ENCODE data around the gene CFAP100.

The CFAP100 gene

GRCh38 chr3:126421573-126422119 is 26.9 kb downstream of the CFAP100 start:
- no peak for DNase-seq (ENCODE audit: low read depth, low spot score)

GRCh38 chr3:126422121-126422520 is 27.4 kb downstream of the CFAP100 start:
- DNase-seq (ENCODE audit: low read depth, low spot score) = no peak

- no peak for DNase-seq (ENCODE audit: low read depth, low spot score)
These were observed 27.9 kb downstream of the CFAP100 start for GRCh38 chr3:126422571-126423091.

- DNase-seq (ENCODE audit: low read depth, low spot score) = no peak
These were observed 28.7 kb downstream of the CFAP100 start for GRCh38 chr3:126423191-126424038.

GRCh38 chr3:126424039-126424717 is 29.5 kb downstream of the CFAP100 start:
- DNase-seq (ENCODE audit: low read depth, low spot score) = no peak

GRCh38 chr3:126424751-126425150 is 30.0 kb downstream of the CFAP100 start:
- DNase-seq (ENCODE audit: low read depth, low spot score) = no peak

- no peak for DNase-seq (ENCODE audit: low read depth, low spot score)
These were observed 36.4 kb downstream of the CFAP100 start for GRCh38 chr3:126431103-126431534.

GRCh38 chr3:126432361-126433104 is 37.8 kb downstream of the CFAP100 start:
- no peak for DNase-seq (ENCODE audit: low read depth, low spot score)

GRCh38 chr3:126433105-126433430 is 38.4 kb downstream of the CFAP100 start:
- DNase-seq (ENCODE audit: low read depth, low spot score) = no peak

GRCh38 chr3:126433496-126434263 is 39.0 kb downstream of the CFAP100 start:
- no peak for DNase-seq (ENCODE audit: low read depth, low spot score)

- no peak for DNase-seq (ENCODE audit: low read depth, low spot score)
These were observed 39.5 kb downstream of the CFAP100 start for GRCh38 chr3:126434264-126434590.

- DNase-seq (ENCODE audit: low read depth, low spot score) = no peak
These were observed 40.3 kb downstream of the CFAP100 start for GRCh38 chr3:126434931-126435411.

- DNase-seq (ENCODE audit: low read depth, low spot score) = no peak
These were observed 41.0 kb downstream of the CFAP100 start for GRCh38 chr3:126435456-126436315.

- DNase-seq (ENCODE audit: low read depth, low spot score) = no peak
These were observed 42.4 kb downstream of the CFAP100 start for GRCh38 chr3:126436826-126437717.

GRCh38 chr3:126438186-126438585 is 43.5 kb downstream of the CFAP100 start:
- no peak for DNase-seq (ENCODE audit: low read depth, low spot score)

- DNase-seq (ENCODE audit: low read depth, low spot score) = no peak
These were observed 44.0 kb downstream of the CFAP100 start for GRCh38 chr3:126438746-126439145.

GRCh38 chr3:126439346-126439967 is 44.7 kb downstream of the CFAP100 start:
- no peak for DNase-seq (ENCODE audit: low read depth, low spot score)

- no peak for DNase-seq (ENCODE audit: low read depth, low spot score)
These were observed 45.4 kb downstream of the CFAP100 start for GRCh38 chr3:126439968-126440708.

All from activated naive CD8-positive, alpha-beta T cell treated with anti-CD3 and anti-CD28 coated beads, Interleukin-2, amount 50 U/mL, for 16 hours (primary cell).